Adrenal gland (tissue), 5 donors: ENCODE measurements around the gene CRIP1.

Experiments used
- POLR2A ChIP-seq, 2 donors: fragments of 450-650 bp; IDR thresholded peaks; one replicate each; pipeline ENCODE4 v1.6.1; 2017; ENCODE audit warnings: antibody characterized with exemption in 2 of 2, mild to moderate bottlenecking in 2 of 2, moderate library complexity in 1 of 2
- TF ChIP-seq, protein P1 (sequence below), 6 experiments: fragments of 450-650 bp in 4 of 6; fragments of 200-600 bp in 2 of 6; sonication (generic) in 1 of 6; IDR thresholded peaks; 1 replicate in 5 of 6; 2 replicates in 1 of 6; pipeline versions ENCODE4 v1.5.1 to v1.8.0; 2016 to 2021; ENCODE audit warnings: antibody characterized with exemption in 6 of 6, mild to moderate bottlenecking in 2 of 6, moderate library complexity in 1 of 6
- donor health status: DM: no; HTN: no; CAD: no.

DNA sequence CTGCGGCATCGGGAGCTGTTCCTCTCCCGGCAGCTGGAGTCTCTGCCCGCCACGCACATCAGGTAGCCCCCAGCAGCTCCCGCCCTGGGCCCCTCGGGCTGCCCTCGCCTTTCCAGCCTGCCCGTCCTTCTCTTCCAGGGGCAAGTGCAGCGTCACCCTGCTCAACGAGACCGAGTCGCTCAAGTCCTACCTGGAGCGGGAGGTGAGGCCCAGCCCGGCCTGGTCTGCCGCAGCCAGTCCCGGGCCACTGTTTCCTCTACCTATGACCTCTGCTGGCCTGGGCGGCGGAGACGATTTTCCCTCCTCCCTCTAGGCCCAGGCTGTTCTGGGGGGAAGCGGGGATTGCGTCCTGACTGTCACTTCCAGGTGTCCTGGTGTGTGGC, 36.6 kb upstream of the CRIP1 start:
- TF ChIP-seq, protein P1, sequence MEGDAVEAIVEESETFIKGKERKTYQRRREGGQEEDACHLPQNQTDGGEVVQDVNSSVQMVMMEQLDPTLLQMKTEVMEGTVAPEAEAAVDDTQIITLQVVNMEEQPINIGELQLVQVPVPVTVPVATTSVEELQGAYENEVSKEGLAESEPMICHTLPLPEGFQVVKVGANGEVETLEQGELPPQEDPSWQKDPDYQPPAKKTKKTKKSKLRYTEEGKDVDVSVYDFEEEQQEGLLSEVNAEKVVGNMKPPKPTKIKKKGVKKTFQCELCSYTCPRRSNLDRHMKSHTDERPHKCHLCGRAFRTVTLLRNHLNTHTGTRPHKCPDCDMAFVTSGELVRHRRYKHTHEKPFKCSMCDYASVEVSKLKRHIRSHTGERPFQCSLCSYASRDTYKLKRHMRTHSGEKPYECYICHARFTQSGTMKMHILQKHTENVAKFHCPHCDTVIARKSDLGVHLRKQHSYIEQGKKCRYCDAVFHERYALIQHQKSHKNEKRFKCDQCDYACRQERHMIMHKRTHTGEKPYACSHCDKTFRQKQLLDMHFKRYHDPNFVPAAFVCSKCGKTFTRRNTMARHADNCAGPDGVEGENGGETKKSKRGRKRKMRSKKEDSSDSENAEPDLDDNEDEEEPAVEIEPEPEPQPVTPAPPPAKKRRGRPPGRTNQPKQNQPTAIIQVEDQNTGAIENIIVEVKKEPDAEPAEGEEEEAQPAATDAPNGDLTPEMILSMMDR (IDR thresholded peaks at IDR 0.05), result no peak
- no peak for TF ChIP-seq POLR2A (IDR thresholded peaks at IDR 0.05)
